GM12872 (cell line): Measurements from ENCODE around the gene SLC39A11.
A peak's percentile ranks its signal among the peaks of the same experiment; 100 is the strongest.

Experiments
- TF ChIP-seq, protein P1 (sequence below): IDR thresholded peaks from 3 replicates; pipeline ENCODE4 v1.5.1; 2011; ENCODE audit warnings: low read depth, mild to moderate bottlenecking, low read length, moderate library complexity; ENCODE audit not compliant: insufficient read depth

Gene SLC39A11

DNA sequence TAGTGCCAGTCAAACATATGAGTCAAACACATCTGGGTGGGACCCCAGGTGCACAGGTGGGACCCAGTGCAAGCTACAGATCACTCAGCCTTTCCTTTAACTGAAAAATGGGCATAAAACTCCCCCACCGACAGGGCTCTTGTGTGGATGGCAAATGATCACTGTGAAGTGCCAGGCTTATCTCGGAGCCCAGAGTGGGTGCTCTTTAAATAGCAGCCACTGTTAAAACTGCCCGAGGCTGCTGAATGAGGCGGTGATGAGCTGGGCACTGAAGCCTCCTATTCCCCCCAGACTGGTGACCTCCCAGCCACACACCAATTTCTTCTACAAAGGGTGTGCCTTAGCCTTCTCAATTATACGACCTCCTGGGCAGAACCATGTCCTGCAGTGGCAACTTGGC is 433.8 kb downstream of the SLC39A11 start:
- TF ChIP-seq, protein P1, sequence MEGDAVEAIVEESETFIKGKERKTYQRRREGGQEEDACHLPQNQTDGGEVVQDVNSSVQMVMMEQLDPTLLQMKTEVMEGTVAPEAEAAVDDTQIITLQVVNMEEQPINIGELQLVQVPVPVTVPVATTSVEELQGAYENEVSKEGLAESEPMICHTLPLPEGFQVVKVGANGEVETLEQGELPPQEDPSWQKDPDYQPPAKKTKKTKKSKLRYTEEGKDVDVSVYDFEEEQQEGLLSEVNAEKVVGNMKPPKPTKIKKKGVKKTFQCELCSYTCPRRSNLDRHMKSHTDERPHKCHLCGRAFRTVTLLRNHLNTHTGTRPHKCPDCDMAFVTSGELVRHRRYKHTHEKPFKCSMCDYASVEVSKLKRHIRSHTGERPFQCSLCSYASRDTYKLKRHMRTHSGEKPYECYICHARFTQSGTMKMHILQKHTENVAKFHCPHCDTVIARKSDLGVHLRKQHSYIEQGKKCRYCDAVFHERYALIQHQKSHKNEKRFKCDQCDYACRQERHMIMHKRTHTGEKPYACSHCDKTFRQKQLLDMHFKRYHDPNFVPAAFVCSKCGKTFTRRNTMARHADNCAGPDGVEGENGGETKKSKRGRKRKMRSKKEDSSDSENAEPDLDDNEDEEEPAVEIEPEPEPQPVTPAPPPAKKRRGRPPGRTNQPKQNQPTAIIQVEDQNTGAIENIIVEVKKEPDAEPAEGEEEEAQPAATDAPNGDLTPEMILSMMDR, result no peak

DNA sequence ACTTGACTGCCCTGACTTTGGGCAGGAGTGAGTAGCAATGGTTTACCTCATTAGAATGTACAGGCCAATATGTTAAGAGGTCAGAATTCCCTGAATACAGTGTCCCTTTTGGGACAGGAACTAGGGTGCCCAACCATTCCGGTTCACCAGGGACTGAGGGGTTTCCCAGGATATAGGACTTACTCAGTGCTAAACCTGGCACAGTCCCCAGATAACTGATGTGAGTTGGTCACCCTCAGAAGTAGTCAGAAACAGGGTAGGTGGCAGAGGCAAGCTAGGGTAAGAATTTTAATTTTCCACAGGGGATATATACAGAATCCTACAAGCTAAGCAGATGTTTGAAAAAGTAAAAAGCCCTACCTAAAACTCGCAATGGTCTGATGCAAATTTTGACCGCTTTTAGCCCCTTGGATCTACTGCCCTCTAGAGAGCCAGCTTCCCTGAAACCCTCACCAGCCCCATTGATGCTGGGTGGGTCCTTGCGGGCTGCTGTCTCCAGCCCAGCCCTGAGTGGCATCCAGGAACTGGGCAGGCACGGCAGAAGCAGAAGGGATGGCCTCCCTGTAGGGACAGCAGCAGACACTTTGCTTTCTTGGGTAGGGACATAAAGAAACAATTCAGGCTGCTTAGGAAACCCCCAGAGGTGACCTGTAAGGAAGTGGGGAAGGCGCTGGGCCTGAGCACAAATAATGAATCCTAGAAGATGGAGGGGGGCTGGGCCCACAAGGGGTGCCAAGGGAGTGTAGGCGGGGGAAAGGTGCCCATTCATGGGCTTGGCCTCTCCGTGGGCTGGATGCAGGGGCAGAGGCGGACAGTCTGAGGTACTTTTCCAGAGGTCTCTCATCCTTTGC is 434.8 kb downstream of the SLC39A11 start:
- TF ChIP-seq, protein P1, result peak; percentile 41; the same call in 2 of the 3 replicates

DNA sequence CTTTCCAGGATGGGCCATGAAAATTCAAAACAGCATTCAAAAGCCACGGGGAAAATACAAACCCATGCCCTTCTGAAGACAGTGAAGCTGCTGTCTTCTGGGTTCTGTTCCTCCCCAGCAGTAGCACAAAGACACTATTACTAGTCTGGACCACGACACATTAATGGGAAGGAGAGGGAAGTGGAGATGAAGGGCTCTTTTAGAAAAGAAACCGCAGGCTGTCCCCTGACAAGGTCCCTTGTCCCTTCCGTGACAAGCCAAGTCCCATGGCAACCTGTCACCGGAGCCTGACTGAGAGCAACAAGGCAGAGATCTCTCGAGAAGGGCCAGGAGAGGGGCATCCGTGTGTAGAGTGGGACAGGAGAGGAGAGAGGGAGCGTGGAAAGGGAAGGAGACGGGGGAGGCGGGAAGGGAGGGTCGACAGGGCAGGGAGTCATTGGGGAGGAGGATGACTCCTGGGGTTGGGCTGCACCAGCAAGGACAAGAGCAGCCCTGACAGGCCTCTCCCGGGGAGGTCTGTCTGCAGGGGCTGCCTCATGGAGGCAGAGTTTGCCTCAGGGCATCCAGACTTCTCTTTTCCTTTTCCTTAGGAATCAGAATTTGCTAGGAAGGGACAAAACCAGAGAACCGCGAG is 436.2 kb downstream of the SLC39A11 start:
- TF ChIP-seq, protein P1, result no peak

DNA sequence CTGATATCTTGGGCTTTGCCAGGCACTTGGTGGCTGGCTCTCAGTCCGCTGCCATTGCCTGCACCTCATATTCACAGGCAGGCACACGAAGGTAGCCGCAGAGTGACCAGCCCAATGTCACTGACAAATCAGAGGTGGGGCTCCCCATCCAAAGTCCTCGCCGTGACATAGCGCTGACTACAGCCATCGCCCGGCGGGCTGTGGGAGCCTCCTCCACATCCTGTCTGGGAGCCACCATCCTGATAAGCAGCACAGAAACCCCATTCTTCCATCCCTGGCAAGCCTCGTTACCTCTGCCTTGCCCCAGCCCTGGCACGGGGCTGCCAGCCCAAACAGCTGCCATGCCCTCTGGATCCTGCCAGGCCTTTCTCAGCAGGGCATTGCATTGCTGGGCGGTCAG is 437.8 kb downstream of the SLC39A11 start:
- TF ChIP-seq, protein P1, result no peak

DNA sequence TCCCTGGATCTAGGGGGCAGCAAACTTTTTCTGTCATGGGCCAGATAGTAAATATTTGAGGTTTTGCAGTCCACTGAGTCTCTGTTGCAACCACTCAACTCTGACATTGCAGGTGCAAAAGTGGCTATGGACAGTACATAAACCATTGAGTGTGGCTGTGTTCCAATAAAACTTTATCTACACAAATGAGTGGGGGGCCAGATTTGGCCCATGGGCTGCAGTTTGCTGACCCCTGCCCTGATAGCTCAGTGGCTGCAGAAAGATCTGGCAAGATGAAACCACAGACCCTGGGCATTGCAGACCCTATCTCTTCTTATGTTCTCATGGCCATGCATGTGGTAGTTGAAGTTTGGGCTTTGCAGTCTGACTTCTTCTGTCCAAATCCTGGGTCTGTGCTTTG is 440.5 kb downstream of the SLC39A11 start:
- TF ChIP-seq, protein P1, result no peak

DNA sequence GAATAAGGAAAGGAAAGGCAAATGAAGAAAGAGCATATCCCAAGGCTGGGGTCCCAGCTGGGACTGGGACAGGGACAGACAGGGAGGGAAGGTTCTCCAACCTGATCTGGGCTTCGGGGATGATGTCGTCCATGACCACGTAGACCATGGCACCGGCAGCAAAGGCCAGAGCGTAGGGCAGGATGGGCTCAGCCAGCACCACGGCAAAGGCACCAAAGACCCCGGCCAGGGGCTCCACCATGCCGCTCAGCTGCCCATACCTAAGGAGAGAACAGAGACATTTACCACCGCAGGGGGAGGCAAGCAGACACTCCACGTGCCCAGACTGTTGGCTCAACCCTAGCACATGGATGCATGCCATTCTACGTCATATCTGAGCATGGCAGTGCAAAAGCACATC is 443.8 kb downstream of the SLC39A11 start:
- TF ChIP-seq, protein P1, result no peak

DNA sequence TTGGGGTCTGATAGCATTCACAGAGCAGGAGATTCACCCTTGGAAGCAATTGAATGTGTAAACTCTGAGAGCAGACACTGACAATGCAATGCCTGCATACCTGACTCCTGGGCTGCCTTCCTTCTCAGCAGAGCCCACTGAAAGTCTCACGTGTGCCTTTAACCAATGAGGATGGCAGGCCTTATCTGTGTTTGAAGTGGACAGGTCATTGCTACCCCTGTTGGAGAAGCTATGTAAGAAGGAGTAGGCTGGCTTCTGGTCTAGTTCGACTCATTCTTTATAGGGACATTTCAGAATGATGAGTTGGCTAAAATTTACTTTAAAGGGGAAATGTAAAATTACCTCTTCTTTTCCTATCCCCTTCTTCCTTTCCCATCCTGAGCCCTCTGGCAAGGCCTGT is 446.3 kb downstream of the SLC39A11 start:
- TF ChIP-seq, protein P1, result no peak
